M059J (cell line): ENCODE measurements around the gene GRIK5. TPM values are rescaled to one million over a fixed set of nuclear protein-coding genes. Genes with fewer than 3 reads are reported as not detected.
"Not testable (repeated sequence)": the region's sequence is repeated elsewhere in the genome, so short reads cannot be mapped to it uniquely, and the experiment has no call there.

Source experiments
- DNase-seq: peaks from one replicate; pipeline ENCODE4 v3.0.0-alpha.2; 2012; ENCODE audit warnings: low read depth
- total RNA-seq: library from RNA; depleted of rRNA; stranded (reverse); fragments of >200 nt; shearing (Covaris generic); gene quantifications from 2 replicates; pipeline ENCODE4 v1.2.3, GENCODE V29; 2014

Gene GRIK5
- total RNA-seq, 1 experiment from 2014 or later = 0.07 TPM

- no peak for DNase-seq
Measured at GRCh38 chr19:42017040-42017439, 53.0 kb downstream of the GRIK5 start.

- DNase-seq = not testable (repeated sequence)
Measured at GRCh38 chr19:42012747-42013146, 57.3 kb downstream of the GRIK5 start.

- DNase-seq = no peak
Measured at GRCh38 chr19:42010245-42011126, 59.5 kb downstream of the GRIK5 start.

- no peak for DNase-seq
Measured at GRCh38 chr19:42006569-42006968, 63.4 kb downstream of the GRIK5 start.

- no peak for DNase-seq
Measured at GRCh38 chr19:42005504-42005903, 64.5 kb downstream of the GRIK5 start.

- DNase-seq = no peak
Measured at GRCh38 chr19:42003506-42004294, 66.3 kb downstream of the GRIK5 start.

GRCh38 chr19:41999878-42000208 is 70.2 kb downstream of the GRIK5 start:
- DNase-seq = no peak

GRCh38 chr19:41999071-41999877 is 70.7 kb downstream of the GRIK5 start:
- DNase-seq = no peak

- peak; percentile 18 for DNase-seq
Measured at GRCh38 chr19:41998246-41999020, 71.6 kb downstream of the GRIK5 start.

- DNase-seq = no peak
Measured at GRCh38 chr19:41997851-41998229, 72.2 kb downstream of the GRIK5 start.

- DNase-seq = peak; percentile 48
Measured at GRCh38 chr19:41997121-41997850, 72.7 kb downstream of the GRIK5 start.

- DNase-seq = peak; percentile 16
Measured at GRCh38 chr19:41995959-41996797, 73.8 kb downstream of the GRIK5 start.

- DNase-seq = no peak
Measured at GRCh38 chr19:41994994-41995958, 74.7 kb downstream of the GRIK5 start.

GRCh38 chr19:41994521-41994971 is 75.5 kb downstream of the GRIK5 start:
- DNase-seq = no peak

GRCh38 chr19:41993612-41994483 is 76.2 kb downstream of the GRIK5 start, which contains the start of gene ATP1A3:
Gene ATP1A3 (minus strand): TSS chr19:41994230. CDS start chr19:41994076, 154 bp downstream.
- DNase-seq = peak; percentile 39

- DNase-seq = not testable (repeated sequence)
Measured at GRCh38 chr19:41991925-41992569, 78.0 kb downstream of the GRIK5 start.

- no peak for DNase-seq
Measured at GRCh38 chr19:41991025-41991424, 79.0 kb downstream of the GRIK5 start.
